ENCODE data around the gene TPRX1. TPM values are rescaled to one million over a fixed set of nuclear protein-coding genes. Genes with fewer than 3 reads are reported as not detected.
A peak's percentile ranks its signal among the peaks of the same experiment; 100 is the strongest.

The TPRX1 gene
- total RNA-seq, 2 experiments from 2014 or later = not detected

DNA sequence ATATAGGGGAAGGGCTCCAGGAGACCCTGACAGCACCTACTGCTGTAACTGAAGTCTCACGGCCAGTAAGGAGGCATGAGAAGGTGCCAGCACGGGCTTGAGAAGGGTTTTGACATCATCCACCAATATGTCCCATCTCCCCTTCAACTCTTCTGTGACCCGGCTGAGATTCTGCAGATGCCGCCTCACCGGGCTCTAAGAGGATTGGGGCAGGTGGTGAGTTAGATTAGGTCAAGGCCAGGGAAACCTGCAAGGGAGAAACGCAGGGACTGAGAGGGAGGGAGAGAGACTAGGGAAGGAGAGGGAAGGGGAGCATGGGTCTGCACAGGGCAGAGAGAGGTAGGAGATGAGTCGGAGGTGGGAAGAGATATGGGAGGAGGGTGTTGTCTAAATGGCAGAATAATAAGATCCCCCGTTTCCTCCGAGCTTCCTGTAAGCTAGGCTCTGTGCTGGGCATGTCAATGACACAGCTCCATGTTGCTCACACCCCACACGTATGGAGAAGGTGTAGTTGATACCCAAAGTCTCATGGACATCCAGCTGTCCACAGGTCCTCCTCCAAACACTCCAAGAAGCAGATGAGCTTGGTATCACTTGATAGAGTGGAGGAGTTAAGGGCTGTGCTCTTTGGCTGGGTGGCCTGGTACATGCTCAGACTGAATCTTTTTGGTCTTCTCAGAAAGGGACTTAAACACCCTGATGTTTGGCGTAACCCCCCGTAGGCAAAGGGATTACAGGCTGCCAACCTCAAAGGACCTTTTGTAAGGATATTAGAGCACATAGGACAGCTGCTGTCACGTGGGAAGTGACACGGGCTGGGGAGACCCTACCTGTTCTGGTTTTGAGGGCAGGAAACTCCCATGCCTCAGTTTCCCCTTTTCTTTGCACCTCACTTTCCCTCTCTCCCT is 6.1 kb downstream of the TPRX1 start:
- Histone ChIP-seq H3K9me3 (ENCODE audit: low read length) (no peaks in the 10 kb centered on the region), H3K9me2 (ENCODE audit: insufficient read depth, low read length) (no peaks in the 10 kb centered on the region), H3K4me3 (ENCODE audit: low read depth, low read length, poor library complexity, severe bottlenecking) (no peak overlapping the region), H3K27ac (ENCODE audit: low read depth, low read length, poor library complexity, severe bottlenecking) (no peak overlapping the region), H4K20me1 (ENCODE audit: insufficient read depth, low read length) (no peaks in the 10 kb centered on the region), H2AFZ (ENCODE audit: low read length) (no peak overlapping the region), H3K4me1 (ENCODE audit: insufficient read depth, low read length, poor library complexity, severe bottlenecking) (no peaks in the 10 kb centered on the region), H3K36me3 (ENCODE audit: insufficient read depth, low read length) (no peaks in the 10 kb centered on the region), H3K4me2 (ENCODE audit: low read length) (no peak overlapping the region), H3K79me2 (ENCODE audit: insufficient read depth, low read depth, low read length) (no peaks in the 10 kb centered on the region)
- TF ChIP-seq, protein P1, sequence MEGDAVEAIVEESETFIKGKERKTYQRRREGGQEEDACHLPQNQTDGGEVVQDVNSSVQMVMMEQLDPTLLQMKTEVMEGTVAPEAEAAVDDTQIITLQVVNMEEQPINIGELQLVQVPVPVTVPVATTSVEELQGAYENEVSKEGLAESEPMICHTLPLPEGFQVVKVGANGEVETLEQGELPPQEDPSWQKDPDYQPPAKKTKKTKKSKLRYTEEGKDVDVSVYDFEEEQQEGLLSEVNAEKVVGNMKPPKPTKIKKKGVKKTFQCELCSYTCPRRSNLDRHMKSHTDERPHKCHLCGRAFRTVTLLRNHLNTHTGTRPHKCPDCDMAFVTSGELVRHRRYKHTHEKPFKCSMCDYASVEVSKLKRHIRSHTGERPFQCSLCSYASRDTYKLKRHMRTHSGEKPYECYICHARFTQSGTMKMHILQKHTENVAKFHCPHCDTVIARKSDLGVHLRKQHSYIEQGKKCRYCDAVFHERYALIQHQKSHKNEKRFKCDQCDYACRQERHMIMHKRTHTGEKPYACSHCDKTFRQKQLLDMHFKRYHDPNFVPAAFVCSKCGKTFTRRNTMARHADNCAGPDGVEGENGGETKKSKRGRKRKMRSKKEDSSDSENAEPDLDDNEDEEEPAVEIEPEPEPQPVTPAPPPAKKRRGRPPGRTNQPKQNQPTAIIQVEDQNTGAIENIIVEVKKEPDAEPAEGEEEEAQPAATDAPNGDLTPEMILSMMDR (conservative IDR thresholded peaks at IDR 0.05; ENCODE audit: low read length) = no peak
- no peak for TF ChIP-seq EZH2phosphoT487 (IDR thresholded peaks at IDR 0.05; ENCODE audit: borderline replicate concordance, low read depth, low read length)
- ChIA-PET CTCF (ENCODE audit: unreplicated experiment) (interaction anchor here (0.5 kb wide), 1 partner anchor 408 kb away, joined by 3 read pairs; no protein-coding TSS in a partner anchor), POLR2A (no interaction called here)
- no TSS peak for BruUV-seq (replicated peaks)
- no peak for DNase-seq (ENCODE audit: low spot score)
- intact Hi-C loops (cut with micrococcal nuclease; ENCODE audit: unreplicated experiment) = no loop called here

DNA sequence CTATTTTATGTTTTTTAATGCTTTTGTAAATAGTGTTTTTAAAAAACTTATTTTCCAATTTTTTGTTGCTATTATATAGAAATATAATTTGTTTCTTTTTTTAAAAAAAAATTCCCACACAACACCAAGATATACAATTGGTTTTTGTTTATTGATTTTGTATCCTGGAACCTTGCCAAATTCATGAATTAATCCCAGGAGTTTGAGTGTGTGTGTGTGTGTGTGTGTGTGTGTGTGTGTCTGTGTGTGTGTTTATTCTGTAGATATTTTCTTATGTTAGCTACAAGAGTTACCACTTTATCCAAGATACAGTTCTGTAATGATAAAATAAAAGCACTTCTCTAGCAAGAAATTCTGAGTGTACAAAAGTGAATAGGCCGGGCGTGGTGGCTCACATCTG is 7.6 kb downstream of the TPRX1 start:
- no peak overlapping the region for H2AFZ ChIP-seq (ENCODE audit: low read length)
- TF ChIP-seq EZH2phosphoT487 (IDR thresholded peaks at IDR 0.05; ENCODE audit: borderline replicate concordance, low read depth, low read length) = no peak
- TF ChIP-seq, protein P1 (conservative IDR thresholded peaks at IDR 0.05; ENCODE audit: low read length) = no peak
- BruUV-seq (replicated peaks) = no TSS peak
- no peaks in the 10 kb centered on the region for H3K4me1 ChIP-seq (ENCODE audit: insufficient read depth, low read length, poor library complexity, severe bottlenecking)
- no peak overlapping the region for H3K4me3 ChIP-seq (ENCODE audit: low read depth, low read length, poor library complexity, severe bottlenecking)
- no peaks in the 10 kb centered on the region for H4K20me1 ChIP-seq (ENCODE audit: insufficient read depth, low read length)
- ChIA-PET CTCF (ENCODE audit: unreplicated experiment) (no interaction called here), POLR2A (no interaction called here)
- H3K79me2 ChIP-seq (ENCODE audit: insufficient read depth, low read depth, low read length) = no peaks in the 10 kb centered on the region
- H3K9me2 ChIP-seq (ENCODE audit: insufficient read depth, low read length) = no peaks in the 10 kb centered on the region
- no peak overlapping the region for H3K4me2 ChIP-seq (ENCODE audit: low read length)
- no peak for DNase-seq (ENCODE audit: low spot score)
- H3K9me3 ChIP-seq (ENCODE audit: low read length) = no peaks in the 10 kb centered on the region; the same call in 1 of the 2 replicates
- no peaks in the 10 kb centered on the region for H3K36me3 ChIP-seq (ENCODE audit: insufficient read depth, low read length)
- intact Hi-C loops (cut with micrococcal nuclease; ENCODE audit: unreplicated experiment) = no loop called here
- no peak overlapping the region for H3K27ac ChIP-seq (ENCODE audit: low read depth, low read length, poor library complexity, severe bottlenecking)

DNA sequence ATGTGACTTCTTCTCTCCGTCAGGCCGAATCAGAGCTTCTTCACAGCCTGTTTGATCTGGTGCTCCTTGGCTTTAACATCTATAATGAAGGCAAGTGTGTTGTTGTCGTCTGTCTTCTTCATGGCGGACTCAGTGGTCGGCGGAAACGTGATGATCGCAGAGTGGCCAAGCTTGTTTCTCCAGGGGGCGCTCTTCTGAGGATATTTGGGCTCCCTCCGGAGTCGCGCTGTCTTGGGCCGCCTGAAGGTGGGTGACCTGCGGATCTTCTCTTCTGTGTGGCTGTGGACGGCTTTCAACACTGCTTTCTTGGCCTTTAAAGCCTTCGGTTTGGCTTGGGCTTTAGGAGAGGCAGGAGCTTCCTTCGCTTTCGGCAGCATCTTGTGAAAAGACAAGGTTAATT is 9.8 kb downstream of the TPRX1 start:
- CTCF ChIA-PET (ENCODE audit: unreplicated experiment) = no interaction called here

More for the DNA sequence above, 9.8 kb downstream of the TPRX1 start:
- intact Hi-C loops (cut with micrococcal nuclease; ENCODE audit: unreplicated experiment) = no loop called here
- Histone ChIP-seq H4K20me1 (ENCODE audit: insufficient read depth, low read length) (no peaks in the 10 kb centered on the region), H3K4me1 (ENCODE audit: insufficient read depth, low read length, poor library complexity, severe bottlenecking) (no peaks in the 10 kb centered on the region), H3K79me2 (ENCODE audit: insufficient read depth, low read depth, low read length) (no peaks in the 10 kb centered on the region), H3K9me3 (ENCODE audit: low read length) (no peaks in the 10 kb centered on the region; the same call in 1 of the 2 replicates), H2AFZ (ENCODE audit: low read length) (no peak overlapping the region), H3K27ac (ENCODE audit: low read depth, low read length, poor library complexity, severe bottlenecking) (no peak overlapping the region), H3K36me3 (ENCODE audit: insufficient read depth, low read length) (no peaks in the 10 kb centered on the region), H3K4me2 (ENCODE audit: low read length) (no peak overlapping the region), H3K9me2 (ENCODE audit: insufficient read depth, low read length) (no peaks in the 10 kb centered on the region), H3K4me3 (ENCODE audit: low read depth, low read length, poor library complexity, severe bottlenecking) (no peak overlapping the region)
- no TSS peak for BruUV-seq (replicated peaks)
- no peak for DNase-seq (ENCODE audit: low spot score)
- POLR2A ChIA-PET = no interaction called here
- TF ChIP-seq, protein P1 (conservative IDR thresholded peaks at IDR 0.05; ENCODE audit: low read length) = peak; percentile 44; the same call in 1 of the 2 replicates
- TF ChIP-seq EZH2phosphoT487 (IDR thresholded peaks at IDR 0.05; ENCODE audit: borderline replicate concordance, low read depth, low read length) = no peak
